Panc1 (cell line): ENCODE data around the gene AKAP13. TPM values are rescaled to one million over a fixed set of nuclear protein-coding genes. Genes with fewer than 3 reads are reported as not detected.

Experiments
- ATAC-seq: fragments of 200-7000 bp; cut with Tn5 transposase; 2 replicates; pipeline ENCODE4 v1.9.1; 2020; ENCODE audit warnings: mild to moderate bottlenecking, moderate library complexity
- BruUV-seq: library from RNA; stranded (reverse); fragments of 400-500 nt; replicated peaks from 2 replicates; lab custom pipeline; 2021; lab: Mats Ljungman, UMichigan
- CTCF ChIA-PET: fragments of 300-600 bp; sonication (Branson Sonifier 250); formaldehyde crosslinking; loops from one replicate; lab custom pipeline; 2022; ENCODE audit warnings: antibody characterized with exemption; lab: Charles Lee
- POLR2A ChIA-PET: fragments of 300-600 bp; sonication (Branson Sonifier 250); formaldehyde crosslinking; loops from one replicate; lab custom pipeline; 2022; ENCODE audit warnings: antibody characterized with exemption; lab: Charles Lee
- DNase-seq: peaks from one replicate; pipeline ENCODE4 v3.0.0-alpha.2; 2010; ENCODE audit warnings: low read depth, low spot score
- H3K27ac ChIP-seq: 2 replicates; pipeline ENCODE4 v1.5.1; 2011; ENCODE audit warnings: mild to moderate bottlenecking, low read length, inconsistent platforms
- H3K27me3 ChIP-seq: fragments of 200-500 bp; sonication (Bioruptor generic); 2 replicates; pipeline ENCODE4 v1.6.0; 2014; ENCODE audit warnings: low read length, inconsistent platforms; ENCODE audit not compliant: control insufficient read depth, insufficient read depth
- H3K36me3 ChIP-seq: fragments of 200-500 bp; sonication (Bioruptor generic); 2 replicates; pipeline ENCODE4 v1.5.1; 2014; ENCODE audit warnings: inconsistent platforms, mild to moderate bottlenecking, low read length, moderate library complexity; ENCODE audit not compliant: control insufficient read depth, insufficient read depth
- H3K4me1 ChIP-seq: 2 replicates; pipeline ENCODE4 v1.5.1; 2011; ENCODE audit warnings: inconsistent platforms, mild to moderate bottlenecking, low read length, moderate library complexity; ENCODE audit not compliant: control insufficient read depth, insufficient read depth
- H3K4me3 ChIP-seq, 2 experiments: 2 replicates each; pipeline ENCODE4 v1.5.1; 2011 to 2012; ENCODE audit warnings: low read depth in 2 of 2, low read length in 2 of 2, mild to moderate bottlenecking in 2 of 2, inconsistent platforms in 1 of 2, moderate library complexity in 1 of 2
- H3K9me3 ChIP-seq: fragments of 200-500 bp; sonication (Bioruptor generic); 2 replicates; pipeline ENCODE4 v1.5.1; 2014; ENCODE audit warnings: low read depth, mild to moderate bottlenecking, inconsistent platforms, low read length, moderate library complexity; ENCODE audit not compliant: control insufficient read depth, insufficient read depth
- POLR2AphosphoS5 ChIP-seq: IDR thresholded peaks from 2 replicates; pipeline ENCODE4 v1.6.1; 2012; ENCODE audit warnings: mild to moderate bottlenecking, low read depth, low read length, moderate library complexity
- SIN3A ChIP-seq: IDR thresholded peaks from 2 replicates; pipeline ENCODE4 v1.6.1; 2012; ENCODE audit warnings: low read depth, mild to moderate bottlenecking, low read length, moderate library complexity, borderline replicate concordance; ENCODE audit not compliant: insufficient read depth
- TCF7L2 ChIP-seq: IDR thresholded peaks from 2 replicates; pipeline ENCODE4 v1.6.1; 2011; ENCODE audit warnings: mild to moderate bottlenecking, low read depth, low read length, inconsistent platforms
- in situ Hi-C: cut with HindIII; loops from 2 replicates; pipeline ENCODE4 v1.10.0; 2016; ENCODE audit warnings: low sequenced_read_pairs, low pct_unique_long_range_greater_than_20kb
- intact Hi-C: fragments of 100-400 bp; cut with micrococcal nuclease; formaldehyde crosslinking; loops from one replicate; pipeline ENCODE4 v1.10.0; 2022; ENCODE audit not compliant: unreplicated experiment
- total RNA-seq: library from RNA; stranded (reverse); gene quantifications from one replicate; pipeline ENCODE4 v1.2.1, GENCODE V29; 2021; ENCODE audit not compliant: unreplicated experiment
- TF ChIP-seq, protein P1 (sequence below), 2 experiments: IDR thresholded peaks; 2 replicates each; pipeline ENCODE4 v1.6.1; 2011 to 2012; ENCODE audit warnings: low read depth in 2 of 2, control low read depth in 1 of 2, low read length in 1 of 2, mild to moderate bottlenecking in 1 of 2, moderate library complexity in 1 of 2; ENCODE audit not compliant: insufficient read depth in 1 of 2
- TF ChIP-seq, protein P2 (sequence below): fragments of 450-650 bp; IDR thresholded peaks from 2 replicates; pipeline ENCODE4 v1.5.1; 2017; ENCODE audit warnings: mild to moderate bottlenecking

Gene AKAP13
- total RNA-seq, 1 experiment from 2014 or later = 94.2 TPM

DNA sequence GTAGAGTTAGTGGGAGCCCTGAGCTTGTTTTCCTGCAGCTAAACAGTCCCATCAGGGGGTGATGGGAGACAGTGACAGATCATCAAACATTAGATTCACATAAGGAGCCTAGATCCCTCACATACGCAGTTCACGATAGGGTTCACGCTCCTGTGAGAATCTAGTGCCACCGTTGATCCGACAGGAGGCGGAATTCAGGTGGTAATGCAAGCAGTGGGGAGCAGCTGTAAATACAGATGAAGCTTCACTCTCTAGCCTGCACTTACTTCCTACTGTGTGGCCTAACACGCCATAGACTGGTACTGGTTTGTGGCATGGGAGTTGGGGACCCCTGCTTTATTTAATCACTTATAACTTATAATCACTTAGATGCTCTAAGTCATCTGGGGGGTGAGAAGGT, 179.1 kb downstream of the AKAP13 start:
- DNase-seq (no peak), ATAC-seq (no peak)
- intact Hi-C loops (no loop called here), in situ Hi-C loops (no loop called here)
- ChIA-PET POLR2A (no interaction called here), CTCF (interaction anchor here (0.6 kb wide), 1 partner anchor 240 kb away, joined by 14 read pairs; no protein-coding TSS in a partner anchor)
- Histone ChIP-seq H3K9me3 (no peaks in the 10 kb centered on the region), H3K4me1 (no peaks in the 10 kb centered on the region), H3K27ac (no peak overlapping the region), H3K4me3 (no peak overlapping the region), H3K27me3 (no peaks in the 10 kb centered on the region), H3K36me3 (no peaks in the 10 kb centered on the region)
- no TSS peak for BruUV-seq
- no peak for TF ChIP-seq POLR2AphosphoS5
- TF ChIP-seq SIN3A = no peak
- TF ChIP-seq, protein P1, sequence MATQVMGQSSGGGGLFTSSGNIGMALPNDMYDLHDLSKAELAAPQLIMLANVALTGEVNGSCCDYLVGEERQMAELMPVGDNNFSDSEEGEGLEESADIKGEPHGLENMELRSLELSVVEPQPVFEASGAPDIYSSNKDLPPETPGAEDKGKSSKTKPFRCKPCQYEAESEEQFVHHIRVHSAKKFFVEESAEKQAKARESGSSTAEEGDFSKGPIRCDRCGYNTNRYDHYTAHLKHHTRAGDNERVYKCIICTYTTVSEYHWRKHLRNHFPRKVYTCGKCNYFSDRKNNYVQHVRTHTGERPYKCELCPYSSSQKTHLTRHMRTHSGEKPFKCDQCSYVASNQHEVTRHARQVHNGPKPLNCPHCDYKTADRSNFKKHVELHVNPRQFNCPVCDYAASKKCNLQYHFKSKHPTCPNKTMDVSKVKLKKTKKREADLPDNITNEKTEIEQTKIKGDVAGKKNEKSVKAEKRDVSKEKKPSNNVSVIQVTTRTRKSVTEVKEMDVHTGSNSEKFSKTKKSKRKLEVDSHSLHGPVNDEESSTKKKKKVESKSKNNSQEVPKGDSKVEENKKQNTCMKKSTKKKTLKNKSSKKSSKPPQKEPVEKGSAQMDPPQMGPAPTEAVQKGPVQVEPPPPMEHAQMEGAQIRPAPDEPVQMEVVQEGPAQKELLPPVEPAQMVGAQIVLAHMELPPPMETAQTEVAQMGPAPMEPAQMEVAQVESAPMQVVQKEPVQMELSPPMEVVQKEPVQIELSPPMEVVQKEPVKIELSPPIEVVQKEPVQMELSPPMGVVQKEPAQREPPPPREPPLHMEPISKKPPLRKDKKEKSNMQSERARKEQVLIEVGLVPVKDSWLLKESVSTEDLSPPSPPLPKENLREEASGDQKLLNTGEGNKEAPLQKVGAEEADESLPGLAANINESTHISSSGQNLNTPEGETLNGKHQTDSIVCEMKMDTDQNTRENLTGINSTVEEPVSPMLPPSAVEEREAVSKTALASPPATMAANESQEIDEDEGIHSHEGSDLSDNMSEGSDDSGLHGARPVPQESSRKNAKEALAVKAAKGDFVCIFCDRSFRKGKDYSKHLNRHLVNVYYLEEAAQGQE (IDR thresholded peaks at IDR 0.05; ENCODE audit: insufficient read depth in 1 of 2, low read depth in 2 of 2, low read length in 1 of 2) = no peak
- TF ChIP-seq, protein P2, sequence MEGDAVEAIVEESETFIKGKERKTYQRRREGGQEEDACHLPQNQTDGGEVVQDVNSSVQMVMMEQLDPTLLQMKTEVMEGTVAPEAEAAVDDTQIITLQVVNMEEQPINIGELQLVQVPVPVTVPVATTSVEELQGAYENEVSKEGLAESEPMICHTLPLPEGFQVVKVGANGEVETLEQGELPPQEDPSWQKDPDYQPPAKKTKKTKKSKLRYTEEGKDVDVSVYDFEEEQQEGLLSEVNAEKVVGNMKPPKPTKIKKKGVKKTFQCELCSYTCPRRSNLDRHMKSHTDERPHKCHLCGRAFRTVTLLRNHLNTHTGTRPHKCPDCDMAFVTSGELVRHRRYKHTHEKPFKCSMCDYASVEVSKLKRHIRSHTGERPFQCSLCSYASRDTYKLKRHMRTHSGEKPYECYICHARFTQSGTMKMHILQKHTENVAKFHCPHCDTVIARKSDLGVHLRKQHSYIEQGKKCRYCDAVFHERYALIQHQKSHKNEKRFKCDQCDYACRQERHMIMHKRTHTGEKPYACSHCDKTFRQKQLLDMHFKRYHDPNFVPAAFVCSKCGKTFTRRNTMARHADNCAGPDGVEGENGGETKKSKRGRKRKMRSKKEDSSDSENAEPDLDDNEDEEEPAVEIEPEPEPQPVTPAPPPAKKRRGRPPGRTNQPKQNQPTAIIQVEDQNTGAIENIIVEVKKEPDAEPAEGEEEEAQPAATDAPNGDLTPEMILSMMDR = no peak
- TF ChIP-seq TCF7L2 = no peak

DNA sequence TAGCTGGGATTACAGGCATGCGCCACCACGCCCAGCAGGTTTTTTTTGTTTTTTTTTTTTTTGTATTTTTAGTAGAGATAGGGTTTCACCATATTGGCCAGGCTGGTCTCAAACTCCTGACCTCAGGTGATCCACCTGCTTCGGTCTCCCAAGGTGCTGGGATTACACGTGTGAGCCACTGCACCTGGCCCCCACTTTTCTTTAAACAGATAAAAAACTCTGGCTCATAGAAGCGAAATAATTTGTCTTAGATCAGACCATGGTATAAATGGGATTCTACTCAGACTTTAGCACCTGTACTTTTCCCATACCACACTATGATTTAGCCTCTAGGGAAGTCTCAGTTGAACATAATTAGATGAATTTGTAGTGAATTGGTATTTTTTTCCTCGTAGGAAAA, 182.4 kb downstream of the AKAP13 start:
- Histone ChIP-seq H3K27ac (no peak overlapping the region), H3K4me3 (no peak overlapping the region), H3K4me1 (no peaks in the 10 kb centered on the region), H3K27me3 (no peaks in the 10 kb centered on the region), H3K9me3 (no peaks in the 10 kb centered on the region), H3K36me3 (no peaks in the 10 kb centered on the region)
- ChIA-PET CTCF (no interaction called here), POLR2A (no interaction called here)
- BruUV-seq = no TSS peak
- no peak for ATAC-seq
- intact Hi-C loops (no loop called here), in situ Hi-C loops (no loop called here)
- DNase-seq = no peak
- TF ChIP-seq, protein P2 = no peak
- TF ChIP-seq TCF7L2 (no peak), SIN3A (no peak), POLR2AphosphoS5 (no peak)
- TF ChIP-seq, protein P1 (IDR thresholded peaks at IDR 0.05; ENCODE audit: insufficient read depth in 1 of 2, low read depth in 2 of 2, low read length in 1 of 2) = no peak
